RPMI8226 (cell line): Measurements from ENCODE around the gene CCDC91.

Experiments used
- DNase-seq: peaks from one replicate; pipeline ENCODE4 v3.0.0-alpha.2; 2015

Gene CCDC91

GRCh38 chr12:28550757-28551704 lies 360.8 kb downstream of the CCDC91 start:
- no peak for DNase-seq

DNA sequence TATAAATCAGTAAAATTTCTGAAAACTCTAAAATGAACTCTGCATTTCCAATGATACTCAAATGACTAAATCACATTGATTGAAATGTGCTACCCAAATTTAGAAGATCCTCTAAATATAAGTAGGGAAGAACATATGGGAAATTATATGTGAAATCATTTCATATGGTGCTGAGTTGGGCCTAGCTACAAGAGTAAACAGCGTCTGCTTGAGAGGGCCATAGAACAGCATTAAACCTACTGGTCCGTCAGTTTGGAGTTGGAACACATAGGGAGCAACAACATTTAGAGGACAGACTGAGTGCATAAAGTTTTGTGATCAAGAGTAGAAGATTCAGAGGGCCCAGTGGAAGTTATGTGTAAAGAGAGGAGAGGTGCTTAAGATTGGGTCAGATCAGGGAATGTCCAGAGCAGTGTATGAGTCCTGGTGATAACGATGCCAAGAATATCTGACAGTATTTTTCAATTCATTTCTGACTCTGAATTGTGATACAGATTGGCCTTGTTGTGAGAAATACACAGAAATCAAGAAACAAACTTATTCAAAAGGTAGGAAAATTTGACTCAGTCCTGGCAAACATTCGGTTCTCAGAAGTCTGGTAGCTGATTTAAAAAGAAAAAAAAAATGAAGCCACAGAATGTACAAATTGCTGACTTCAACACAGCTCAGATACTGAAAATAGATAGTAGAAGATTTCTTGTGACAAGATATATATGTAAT lies 362.2 kb downstream of the CCDC91 start:
- no peak for DNase-seq

GRCh38 chr12:28555748-28556147 lies 365.5 kb downstream of the CCDC91 start:
- no peak for DNase-seq

DNA sequence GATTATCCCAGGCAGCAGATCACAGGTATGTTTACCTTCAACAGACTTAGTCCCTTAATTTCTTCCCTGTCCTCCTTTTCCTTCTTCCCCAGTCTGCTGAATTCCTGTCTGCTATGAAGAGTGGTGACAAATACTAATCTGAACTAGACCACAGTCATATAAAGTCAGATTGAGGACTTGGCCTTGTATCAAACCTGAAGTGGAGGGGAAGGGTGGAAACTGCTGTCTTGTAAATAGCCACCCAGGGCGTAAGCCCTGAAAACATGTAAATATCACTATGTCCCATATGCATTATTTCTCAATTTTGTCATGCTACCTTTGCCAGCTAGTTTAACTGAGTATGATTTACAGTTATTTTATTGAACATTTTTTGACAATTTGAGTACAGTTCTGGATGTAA lies 368.0 kb downstream of the CCDC91 start:
- DNase-seq = no peak

DNA sequence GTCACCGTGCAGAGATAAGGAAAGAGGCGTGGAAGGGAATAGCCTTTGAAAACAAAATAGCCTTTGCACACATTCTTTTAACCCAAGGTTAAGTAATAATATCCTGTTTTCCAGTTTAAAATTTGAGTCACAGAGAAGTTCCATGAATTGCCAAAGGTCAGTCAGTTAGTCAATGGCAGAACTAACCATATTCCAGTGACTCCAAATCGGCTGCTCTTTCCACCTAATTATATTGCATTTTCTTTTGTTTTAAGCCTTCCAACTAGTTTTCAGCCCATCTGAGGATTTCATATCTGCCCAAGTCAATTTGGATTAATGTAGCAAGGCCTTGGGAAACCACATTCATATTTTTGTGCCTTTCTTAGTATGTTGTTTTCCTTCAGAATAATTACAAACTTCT lies 373.0 kb downstream of the CCDC91 start:
- no peak for DNase-seq

GRCh38 chr12:28563936-28564335 lies 373.7 kb downstream of the CCDC91 start:
- no peak for DNase-seq

GRCh38 chr12:28568118-28568517 lies 377.9 kb downstream of the CCDC91 start:
- no peak for DNase-seq

- DNase-seq = no peak
Measured at GRCh38 chr12:28568704-28569103, 378.4 kb downstream of the CCDC91 start.

DNA sequence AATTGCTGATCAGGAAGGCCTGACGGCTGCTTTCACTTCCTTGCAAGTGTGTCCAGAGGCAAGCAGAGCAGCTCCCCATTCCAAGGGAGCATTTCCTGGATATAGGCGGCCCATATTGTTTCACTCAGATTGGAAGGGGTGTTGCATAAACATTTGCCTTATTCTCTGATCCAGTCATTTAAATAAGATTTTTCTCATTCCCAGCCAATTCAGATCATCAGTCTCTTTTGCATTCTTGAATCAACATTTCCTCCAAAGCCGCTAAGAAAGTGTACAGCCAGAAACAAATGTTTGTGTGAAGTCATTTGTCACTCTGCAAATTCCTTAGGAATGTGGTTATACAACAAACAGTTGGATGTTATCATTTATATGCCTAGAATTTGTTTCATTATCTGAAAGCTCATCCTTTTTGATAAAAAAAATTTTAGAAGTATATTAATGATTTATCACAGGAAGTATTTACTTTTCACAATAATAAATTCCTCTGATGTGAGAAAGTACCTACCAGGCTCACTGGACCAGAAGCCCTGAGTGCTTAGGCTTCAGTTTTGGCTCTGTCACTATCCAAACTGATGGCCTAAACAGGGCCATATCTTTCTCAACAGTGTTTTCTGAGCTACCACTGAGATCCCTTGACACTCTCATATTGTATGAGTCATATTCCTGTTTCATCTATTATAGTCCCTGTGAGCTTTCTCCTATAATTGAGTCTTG lies 379.6 kb downstream of the CCDC91 start:
- DNase-seq = no peak

- no peak for DNase-seq
Measured at GRCh38 chr12:28570811-28571210, 380.6 kb downstream of the CCDC91 start.

GRCh38 chr12:28574746-28575592 lies 384.7 kb downstream of the CCDC91 start:
- no peak for DNase-seq

GRCh38 chr12:28575593-28576205 lies 385.4 kb downstream of the CCDC91 start:
- no peak for DNase-seq

- no peak for DNase-seq
Measured at GRCh38 chr12:28578361-28578760, 388.1 kb downstream of the CCDC91 start.

GRCh38 chr12:28578833-28579252 lies 388.6 kb downstream of the CCDC91 start:
- DNase-seq = no peak

- no peak for DNase-seq
Measured at GRCh38 chr12:28582672-28583376, 392.6 kb downstream of the CCDC91 start.

DNA sequence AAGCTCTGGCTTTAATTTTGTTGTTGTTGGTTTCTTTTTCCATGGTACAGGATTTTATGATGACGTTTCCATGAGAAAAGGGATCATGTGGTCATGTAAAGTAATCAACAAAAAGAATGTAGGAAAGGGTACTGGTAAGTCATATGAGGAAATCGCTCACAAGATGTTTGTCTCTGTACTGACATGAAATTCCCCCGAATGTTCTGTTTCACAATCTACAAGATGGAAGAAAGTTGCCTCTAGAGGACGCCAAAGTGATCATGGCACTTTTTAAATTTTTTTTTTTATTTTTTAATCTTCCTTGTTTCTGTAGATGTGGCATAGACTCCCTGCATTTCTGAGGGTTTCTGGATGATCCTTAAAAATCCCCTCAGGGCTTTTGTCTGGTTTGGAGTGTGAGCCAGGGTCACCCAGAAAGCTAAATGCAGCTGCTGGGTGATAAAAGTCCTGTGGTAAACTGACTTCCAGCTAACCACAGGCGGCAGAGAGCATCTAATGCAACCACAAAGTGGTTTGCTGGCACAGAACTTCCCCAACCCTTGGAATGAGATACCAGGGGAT lies 393.5 kb downstream of the CCDC91 start:
- DNase-seq = peak; percentile 4

GRCh38 chr12:28585146-28585545 lies 394.9 kb downstream of the CCDC91 start:
- DNase-seq = peak; percentile 61

GRCh38 chr12:28586481-28586880 lies 396.2 kb downstream of the CCDC91 start:
- no peak for DNase-seq

DNA sequence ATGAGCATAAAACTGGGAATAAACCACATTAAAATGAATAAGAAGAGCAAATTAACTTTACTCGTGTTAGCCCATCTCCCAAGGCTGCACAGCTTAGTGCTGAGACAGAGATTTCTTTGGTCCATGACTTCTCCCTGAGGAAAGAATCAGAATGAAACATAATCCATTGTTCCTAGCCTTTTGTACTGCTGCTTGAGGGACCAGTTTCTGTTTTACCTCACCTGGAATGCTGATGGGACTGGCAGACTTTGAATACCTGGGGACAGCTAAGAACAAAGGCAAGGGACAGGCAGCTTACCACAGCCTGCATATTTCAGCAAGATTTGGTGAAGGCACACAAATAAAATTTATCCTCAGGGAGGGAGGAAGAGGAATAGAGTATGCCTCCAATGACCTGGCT lies 401.6 kb downstream of the CCDC91 start:
- DNase-seq = no peak
